ENCODE data around the gene NHERF2. TPM values are rescaled to one million over a fixed set of nuclear protein-coding genes. Genes with fewer than 3 reads are reported as not detected.

Gene NHERF2
- total RNA-seq, 2 donors from 2014 or later: 64.0 to 77.9 TPM

DNA sequence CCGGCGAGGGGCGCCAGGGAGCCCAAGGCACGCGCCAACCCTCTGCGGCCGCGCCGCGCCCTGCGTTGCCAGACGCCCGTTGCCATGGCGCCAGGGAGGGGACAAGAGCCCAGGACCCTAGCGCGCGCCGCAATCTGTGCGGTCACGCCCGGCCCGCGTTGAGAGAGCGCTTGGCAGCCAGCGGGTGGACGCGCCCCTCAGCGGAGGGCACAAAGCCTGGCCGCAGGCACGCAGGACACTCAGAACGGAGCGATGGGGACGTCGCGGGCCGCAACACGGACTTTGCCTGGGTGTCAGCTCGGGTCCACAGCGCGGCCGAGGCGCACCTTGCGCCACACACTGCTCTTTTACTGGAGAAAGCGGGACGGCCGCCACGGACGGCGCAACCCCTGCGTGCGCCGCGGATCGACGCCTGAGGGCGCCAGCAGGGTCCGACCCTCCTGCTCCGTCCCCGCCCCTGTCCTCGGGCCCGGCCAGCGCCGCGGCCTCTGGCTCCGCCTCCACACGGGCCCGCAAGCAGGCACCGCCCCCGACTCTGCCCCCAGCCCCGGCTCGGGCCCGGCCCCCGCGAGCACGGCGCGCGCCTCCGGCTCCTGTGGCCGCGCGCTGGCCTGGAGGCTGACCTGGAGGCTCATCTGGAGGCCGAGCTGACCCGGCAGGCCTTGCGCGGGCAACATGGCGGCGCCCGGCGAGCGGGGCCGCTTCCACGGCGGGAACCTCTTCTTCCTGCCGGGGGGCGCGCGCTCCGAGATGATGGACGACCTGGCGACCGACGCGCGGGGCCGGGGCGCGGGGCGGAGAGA, 43.0 kb upstream of the NHERF2 start, which contains the start of gene GFER:
GFER (plus strand) TSS at position 650 of the 803 bp plus-strand sequence; CDS start at position 676, 26 bp downstream.
- H3K4me1 ChIP-seq: peaks cover 23% of the 10 kb centered on the region
- peaks cover 10% of the 10 kb centered on the region for H3K27me3 ChIP-seq
- peak within 1 kb of the TSS; percentile 87 for H3K4me3 ChIP-seq
- H3K36me3 ChIP-seq: peaks cover 5% of the 10 kb centered on the region
- TF ChIP-seq, protein P1, sequence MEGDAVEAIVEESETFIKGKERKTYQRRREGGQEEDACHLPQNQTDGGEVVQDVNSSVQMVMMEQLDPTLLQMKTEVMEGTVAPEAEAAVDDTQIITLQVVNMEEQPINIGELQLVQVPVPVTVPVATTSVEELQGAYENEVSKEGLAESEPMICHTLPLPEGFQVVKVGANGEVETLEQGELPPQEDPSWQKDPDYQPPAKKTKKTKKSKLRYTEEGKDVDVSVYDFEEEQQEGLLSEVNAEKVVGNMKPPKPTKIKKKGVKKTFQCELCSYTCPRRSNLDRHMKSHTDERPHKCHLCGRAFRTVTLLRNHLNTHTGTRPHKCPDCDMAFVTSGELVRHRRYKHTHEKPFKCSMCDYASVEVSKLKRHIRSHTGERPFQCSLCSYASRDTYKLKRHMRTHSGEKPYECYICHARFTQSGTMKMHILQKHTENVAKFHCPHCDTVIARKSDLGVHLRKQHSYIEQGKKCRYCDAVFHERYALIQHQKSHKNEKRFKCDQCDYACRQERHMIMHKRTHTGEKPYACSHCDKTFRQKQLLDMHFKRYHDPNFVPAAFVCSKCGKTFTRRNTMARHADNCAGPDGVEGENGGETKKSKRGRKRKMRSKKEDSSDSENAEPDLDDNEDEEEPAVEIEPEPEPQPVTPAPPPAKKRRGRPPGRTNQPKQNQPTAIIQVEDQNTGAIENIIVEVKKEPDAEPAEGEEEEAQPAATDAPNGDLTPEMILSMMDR (IDR thresholded peaks at IDR 0.05): peak; percentile 31
- H3K9ac ChIP-seq (ENCODE audit: low read depth in 2 of 2, low read length in 2 of 2): peak within 1 kb of the TSS; percentile 70 to 71
- no peaks in the 10 kb centered on the region for H3K9me3 ChIP-seq
- peak; percentile 92 for DNase-seq
- peak within 1 kb of the TSS; percentile 93 for H3K27ac ChIP-seq
- intact Hi-C loops (cut with DNase I): no loop called here

DNA sequence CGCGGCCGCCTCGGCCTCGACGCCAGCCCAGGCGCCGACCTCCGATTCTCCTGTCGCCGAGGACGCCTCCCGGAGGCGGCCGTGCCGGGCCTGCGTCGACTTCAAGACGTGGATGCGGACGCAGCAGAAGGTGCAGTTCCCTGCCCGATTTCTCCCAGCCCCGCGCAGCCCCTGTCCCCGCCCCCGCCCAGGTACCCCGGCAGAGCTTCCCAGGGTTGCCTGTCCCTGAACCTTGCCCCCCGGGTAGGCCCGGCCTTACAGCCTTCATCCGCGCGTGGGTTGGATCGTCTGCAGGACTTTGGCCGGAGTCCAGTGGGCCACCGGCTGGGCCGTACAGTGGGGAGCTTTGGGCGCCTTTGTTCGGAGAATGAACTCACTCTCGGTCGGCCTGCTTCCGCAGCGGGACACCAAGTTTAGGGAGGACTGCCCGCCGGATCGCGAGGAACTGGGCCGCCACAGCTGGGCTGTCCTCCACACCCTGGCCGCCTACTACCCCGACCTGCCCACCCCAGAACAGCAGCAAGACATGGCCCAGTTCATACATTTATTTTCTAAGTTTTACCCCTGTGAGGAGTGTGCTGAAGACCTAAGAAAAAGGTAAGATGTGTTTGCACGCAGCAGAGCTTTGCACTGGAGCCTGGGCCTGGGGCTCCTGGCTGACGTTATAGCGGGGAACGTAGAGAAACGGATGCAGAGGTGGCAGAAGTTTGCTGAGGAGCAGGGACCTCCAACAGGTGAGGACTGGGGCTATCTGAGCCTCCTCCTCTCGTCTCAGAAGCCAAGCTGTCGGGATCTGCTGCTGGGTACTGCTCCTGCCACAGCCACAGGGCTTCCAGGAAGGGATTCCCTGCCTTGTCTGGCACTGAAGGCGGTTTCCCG, 42.1 kb upstream of the NHERF2 start:
- TF ChIP-seq, protein P1 (IDR thresholded peaks at IDR 0.05): no peak
- peaks cover 18% of the 10 kb centered on the region for H3K27me3 ChIP-seq
- peaks cover 26% of the 10 kb centered on the region for H3K4me1 ChIP-seq
- H3K9me3 ChIP-seq: no peaks in the 10 kb centered on the region
- H3K27ac ChIP-seq: peak overlapping the region; percentile 93
- peak overlapping the region; percentile 87 for H3K4me3 ChIP-seq
- DNase-seq: peak; percentile 65
- intact Hi-C loops (cut with DNase I): no loop called here
- H3K36me3 ChIP-seq: peaks cover 5% of the 10 kb centered on the region
- peak overlapping the region; percentile 63 to 70 for H3K9ac ChIP-seq (ENCODE audit: low read depth in 2 of 2, low read length in 2 of 2)

DNA sequence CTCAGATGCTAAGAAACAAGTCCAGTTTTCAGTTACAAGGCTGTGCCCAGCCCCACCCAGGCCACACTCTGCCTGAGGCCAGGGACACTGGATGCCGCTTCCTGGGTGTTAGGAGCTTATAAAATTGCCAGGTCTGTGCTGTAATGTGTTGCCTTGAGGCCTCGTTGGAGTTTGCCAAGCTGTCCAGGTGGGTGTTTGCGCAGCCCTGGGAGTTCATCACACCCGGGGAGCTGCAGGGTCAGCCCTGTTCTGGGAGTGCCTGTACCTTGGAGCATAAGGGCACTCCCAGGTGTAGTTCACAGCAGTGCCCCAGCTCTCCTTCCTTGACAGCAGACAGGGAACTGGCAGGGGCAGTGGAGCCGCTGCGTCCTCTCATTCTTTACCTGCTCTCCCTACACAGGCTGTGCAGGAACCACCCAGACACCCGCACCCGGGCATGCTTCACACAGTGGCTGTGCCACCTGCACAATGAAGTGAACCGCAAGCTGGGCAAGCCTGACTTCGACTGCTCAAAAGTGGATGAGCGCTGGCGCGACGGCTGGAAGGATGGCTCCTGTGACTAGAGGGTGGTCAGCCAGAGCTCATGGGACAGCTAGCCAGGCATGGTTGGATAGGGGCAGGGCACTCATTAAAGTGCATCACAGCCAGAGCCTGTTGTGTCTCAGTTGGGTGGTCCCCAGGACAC, 41.1 kb upstream of the NHERF2 start:
- Histone ChIP-seq H3K9ac (ENCODE audit: low read depth in 2 of 2, low read length in 2 of 2) (peak overlapping the region; percentile 56 to 63), H3K4me1 (peaks cover 28% of the 10 kb centered on the region), H3K36me3 (peaks cover 5% of the 10 kb centered on the region), H3K27me3 (peaks cover 17% of the 10 kb centered on the region), H3K9me3 (no peaks in the 10 kb centered on the region), H3K27ac (peak overlapping the region; percentile 93), H3K4me3 (peak overlapping the region; percentile 87)
- TF ChIP-seq, protein P1 (IDR thresholded peaks at IDR 0.05): no peak
- intact Hi-C loops (cut with DNase I): no loop called here
- peak; percentile 81 for DNase-seq

DNA sequence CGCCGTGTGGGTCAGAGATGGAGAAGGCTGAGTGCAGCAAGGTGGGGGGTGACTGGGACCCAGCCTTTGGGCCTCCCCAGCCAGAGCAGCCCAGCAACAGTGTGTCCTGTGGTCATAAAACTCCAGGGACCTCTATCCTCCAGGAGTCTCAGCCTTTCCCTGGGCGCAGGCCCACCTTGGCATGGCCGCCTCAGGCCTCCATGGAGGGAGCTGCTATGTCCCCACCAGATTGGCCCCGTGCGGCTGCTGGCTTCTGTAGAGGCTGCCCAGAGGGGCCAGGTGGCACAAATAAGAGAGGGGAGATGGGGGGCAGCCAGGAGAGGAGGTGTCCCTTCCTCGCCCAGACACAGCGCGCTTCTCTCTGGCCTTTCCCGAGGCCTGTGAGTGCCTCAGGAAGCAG, 39.5 kb upstream of the NHERF2 start:
- Histone ChIP-seq H3K4me3 (no peak overlapping the region), H3K9ac (ENCODE audit: low read depth in 2 of 2, low read length in 2 of 2) (no peak overlapping the region), H3K4me1 (peaks cover 39% of the 10 kb centered on the region), H3K27me3 (peaks cover 23% of the 10 kb centered on the region), H3K36me3 (peaks cover 5% of the 10 kb centered on the region), H3K9me3 (no peaks in the 10 kb centered on the region), H3K27ac (no peak overlapping the region)
- intact Hi-C loops (cut with DNase I): no loop called here
- no peak for DNase-seq
- TF ChIP-seq, protein P1 (IDR thresholded peaks at IDR 0.05): no peak

All from colonic mucosa (tissue), 4 donors.